ENCODE results near the gene CYP4B1.

DNA sequence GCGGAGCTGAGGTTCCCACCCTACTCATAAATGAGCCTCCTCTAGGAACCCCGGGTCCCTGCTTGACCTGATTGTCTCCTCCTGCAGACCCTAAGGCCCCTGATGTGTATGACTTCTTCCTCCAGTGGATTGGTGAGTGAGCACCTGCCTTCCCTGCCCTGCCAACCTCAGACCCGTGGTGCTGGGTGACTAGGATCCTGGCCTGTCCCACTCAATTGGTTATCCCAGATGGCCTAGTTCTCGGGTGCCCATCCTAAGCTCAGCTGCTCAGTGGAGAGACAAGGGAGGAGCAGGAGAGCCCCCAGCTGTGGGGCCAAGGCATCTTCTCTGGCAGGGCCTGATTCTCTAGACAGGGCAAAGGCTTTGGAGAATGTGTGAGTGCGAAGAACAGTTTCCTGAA is 12.2 kb downstream of the CYP4B1 start:
- TF ChIP-seq PRDM4 (tag by site-specific recombination; IDR thresholded peaks at IDR 0.05) (no peak), REST (tag by site-specific recombination; IDR thresholded peaks at IDR 0.05) (no peak), SETDB1 (IDR thresholded peaks at IDR 0.05; ENCODE audit: insufficient read length, low read length) (no peak), ZNF404 (tag by site-specific recombination; IDR thresholded peaks at IDR 0.05) (no peak), ZNF274 (IDR thresholded peaks at IDR 0.05; ENCODE audit: low read length) (no peak), ZNF274 (tag by site-specific recombination; IDR thresholded peaks at IDR 0.05; ENCODE audit: borderline replicate concordance) (no peak), FEZF1 (tag by site-specific recombination; IDR thresholded peaks at IDR 0.05) (no peak), ZNF510 (tag by site-specific recombination; IDR thresholded peaks at IDR 0.05; ENCODE audit: insufficient replicate concordance) (no peak), ZNF280D (tag by site-specific recombination; IDR thresholded peaks at IDR 0.05) (no peak)
- TF ChIP-seq, protein P1, sequence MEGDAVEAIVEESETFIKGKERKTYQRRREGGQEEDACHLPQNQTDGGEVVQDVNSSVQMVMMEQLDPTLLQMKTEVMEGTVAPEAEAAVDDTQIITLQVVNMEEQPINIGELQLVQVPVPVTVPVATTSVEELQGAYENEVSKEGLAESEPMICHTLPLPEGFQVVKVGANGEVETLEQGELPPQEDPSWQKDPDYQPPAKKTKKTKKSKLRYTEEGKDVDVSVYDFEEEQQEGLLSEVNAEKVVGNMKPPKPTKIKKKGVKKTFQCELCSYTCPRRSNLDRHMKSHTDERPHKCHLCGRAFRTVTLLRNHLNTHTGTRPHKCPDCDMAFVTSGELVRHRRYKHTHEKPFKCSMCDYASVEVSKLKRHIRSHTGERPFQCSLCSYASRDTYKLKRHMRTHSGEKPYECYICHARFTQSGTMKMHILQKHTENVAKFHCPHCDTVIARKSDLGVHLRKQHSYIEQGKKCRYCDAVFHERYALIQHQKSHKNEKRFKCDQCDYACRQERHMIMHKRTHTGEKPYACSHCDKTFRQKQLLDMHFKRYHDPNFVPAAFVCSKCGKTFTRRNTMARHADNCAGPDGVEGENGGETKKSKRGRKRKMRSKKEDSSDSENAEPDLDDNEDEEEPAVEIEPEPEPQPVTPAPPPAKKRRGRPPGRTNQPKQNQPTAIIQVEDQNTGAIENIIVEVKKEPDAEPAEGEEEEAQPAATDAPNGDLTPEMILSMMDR (tag by site-specific recombination; IDR thresholded peaks at IDR 0.05): no peak

All from HEK293 (cell line).